ENCODE results near the gene WFDC2.

WFDC2 gene

GRCh38 chr20:45459606-45460005, 9.9 kb upstream of the WFDC2 start:
- TF ChIP-seq ISL1 (CRISPR knock-in tag; IDR thresholded peaks at IDR 0.05) (no peak), ZNF8 (CRISPR knock-in tag; IDR thresholded peaks at IDR 0.05) (no peak), GLIS3 (CRISPR knock-in tag; IDR thresholded peaks at IDR 0.05) (no peak), ZFP3 (CRISPR knock-in tag; IDR thresholded peaks at IDR 0.05) (no peak), CSRNP3 (CRISPR knock-in tag; IDR thresholded peaks at IDR 0.05) (no peak), ZNF565 (CRISPR knock-in tag; conservative IDR thresholded peaks at IDR 0.05; ENCODE audit: low read depth) (no peak), ZC3H10 (CRISPR knock-in tag; IDR thresholded peaks at IDR 0.05) (no peak), TCF4 (CRISPR knock-in tag; IDR thresholded peaks at IDR 0.05; ENCODE audit: borderline replicate concordance) (no peak), ARNTL (CRISPR knock-in tag; IDR thresholded peaks at IDR 0.05; ENCODE audit: borderline replicate concordance, low read depth) (no peak), SNAI2 (CRISPR knock-in tag; IDR thresholded peaks at IDR 0.05) (no peak), ZFP30 (CRISPR knock-in tag; IDR thresholded peaks at IDR 0.05) (no peak), ZNF70 (CRISPR knock-in tag; IDR thresholded peaks at IDR 0.05) (no peak), RARB (CRISPR knock-in tag; IDR thresholded peaks at IDR 0.05) (no peak), CSDC2 (CRISPR knock-in tag; IDR thresholded peaks at IDR 0.05) (no peak), PPARA (CRISPR knock-in tag; IDR thresholded peaks at IDR 0.05; ENCODE audit: borderline replicate concordance) (no peak), POU6F1 (CRISPR knock-in tag; IDR thresholded peaks at IDR 0.05; ENCODE audit: borderline replicate concordance, low read depth) (no peak), OSR1 (CRISPR knock-in tag; IDR thresholded peaks at IDR 0.05) (no peak), ESRRG (CRISPR knock-in tag; IDR thresholded peaks at IDR 0.05) (no peak)
- ATAC-seq, result no peak

- TF ChIP-seq PATZ1 (CRISPR knock-in tag; IDR thresholded peaks at IDR 0.05; ENCODE audit: borderline replicate concordance) (no peak), ESRRG (CRISPR knock-in tag; IDR thresholded peaks at IDR 0.05) (no peak), ZNF70 (CRISPR knock-in tag; IDR thresholded peaks at IDR 0.05) (no peak), ISL1 (CRISPR knock-in tag; IDR thresholded peaks at IDR 0.05) (no peak), SNAI2 (CRISPR knock-in tag; IDR thresholded peaks at IDR 0.05) (no peak), ZNF565 (CRISPR knock-in tag; conservative IDR thresholded peaks at IDR 0.05; ENCODE audit: low read depth) (no peak), POU6F1 (CRISPR knock-in tag; IDR thresholded peaks at IDR 0.05; ENCODE audit: borderline replicate concordance, low read depth) (no peak), BACH2 (CRISPR knock-in tag; IDR thresholded peaks at IDR 0.05; ENCODE audit: borderline replicate concordance) (no peak), TCF4 (CRISPR knock-in tag; IDR thresholded peaks at IDR 0.05; ENCODE audit: borderline replicate concordance) (no peak)
Observed at GRCh38 chr20:45461225-45461624, 8.3 kb upstream of the WFDC2 start.

GRCh38 chr20:45462711-45463509, 6.6 kb upstream of the WFDC2 start:
- no peak for ATAC-seq
- TF ChIP-seq ZNF565 (CRISPR knock-in tag; conservative IDR thresholded peaks at IDR 0.05; ENCODE audit: low read depth) (no peak), PATZ1 (CRISPR knock-in tag; IDR thresholded peaks at IDR 0.05; ENCODE audit: borderline replicate concordance) (no peak), RARB (CRISPR knock-in tag; IDR thresholded peaks at IDR 0.05) (no peak), ZFP3 (CRISPR knock-in tag; IDR thresholded peaks at IDR 0.05) (no peak), PPARA (CRISPR knock-in tag; IDR thresholded peaks at IDR 0.05; ENCODE audit: borderline replicate concordance) (no peak), CSRNP3 (CRISPR knock-in tag; IDR thresholded peaks at IDR 0.05) (no peak), POU6F1 (CRISPR knock-in tag; IDR thresholded peaks at IDR 0.05; ENCODE audit: borderline replicate concordance, low read depth) (no peak), ARNTL (CRISPR knock-in tag; IDR thresholded peaks at IDR 0.05; ENCODE audit: borderline replicate concordance, low read depth) (no peak), ZNF8 (CRISPR knock-in tag; IDR thresholded peaks at IDR 0.05) (no peak), BACH2 (CRISPR knock-in tag; IDR thresholded peaks at IDR 0.05; ENCODE audit: borderline replicate concordance) (no peak), TCF4 (CRISPR knock-in tag; IDR thresholded peaks at IDR 0.05; ENCODE audit: borderline replicate concordance) (no peak), CREB5 (CRISPR knock-in tag; IDR thresholded peaks at IDR 0.05; ENCODE audit: low read depth) (no peak), ISL1 (CRISPR knock-in tag; IDR thresholded peaks at IDR 0.05) (no peak), TOX (CRISPR knock-in tag; IDR thresholded peaks at IDR 0.05; ENCODE audit: borderline replicate concordance) (no peak)

More at GRCh38 chr20:45461225-45461624, 8.3 kb upstream of the WFDC2 start:
- no peak for ATAC-seq

Data from SK-N-SH treated with all-trans-retinoic acid at 6 μM for 48 hours (cell line).